SK-N-MC (cell line): Measurements from ENCODE around the gene LNX1.

Source experiments
- EZH2 ChIP-seq: fragments of 200-600 bp; sonication (generic); IDR thresholded peaks from one replicate; pipeline ENCODE4 v1.6.1; 2017; ENCODE audit warnings: antibody characterized with exemption
- FOXP2 ChIP-seq: optimal IDR thresholded peaks from 2 replicates; pipeline ENCODE3; 2011; ENCODE audit warnings: mild to moderate bottlenecking, moderate library complexity; ENCODE audit not compliant: insufficient read depth; ENCODE audit errors: extremely low read length, control extremely low read depth
- POLR2AphosphoS5 ChIP-seq: IDR thresholded peaks from 2 replicates; pipeline ENCODE4 v1.6.1; 2012; ENCODE audit warnings: mild to moderate bottlenecking, low read depth, low read length, borderline replicate concordance

DNA sequence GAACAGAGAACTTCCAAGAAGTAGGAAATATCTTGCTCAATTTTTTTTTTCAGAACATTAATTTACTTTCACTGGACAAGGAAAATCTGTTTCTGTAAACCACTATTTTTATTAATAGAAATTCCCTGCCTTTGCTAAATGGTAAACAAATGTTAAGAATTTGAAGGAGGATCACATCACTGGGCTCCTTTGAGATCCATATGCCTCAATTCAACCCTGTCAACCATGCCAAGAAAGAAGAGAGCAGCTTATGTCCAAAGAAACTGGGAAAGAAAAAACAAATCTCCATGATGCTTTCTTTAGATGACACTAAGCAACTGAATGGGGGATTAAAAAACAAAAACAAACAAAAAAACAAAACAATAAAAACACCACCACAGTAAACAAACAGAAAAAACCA, 47.7 kb downstream of the LNX1 start:
- TF ChIP-seq EZH2 (no peak), POLR2AphosphoS5 (no peak), FOXP2 (no peak)
